ENCODE data around the gene DACT3. TPM values are rescaled to one million over a fixed set of nuclear protein-coding genes. Genes with fewer than 3 reads are reported as not detected.

Gene DACT3
- total and polyA plus RNA-seq, 2 of the 13 experiments (the other 11 are each of a cell fraction or from before 2014, with no cell fraction given) = 0.04 TPM; not detected in 1

GRCh38 chr19:46600384-46601317, 60.3 kb downstream of the DACT3 start (continued):
- TF ChIP-seq ZNF749 (CRISPR knock-in tag; IDR thresholded peaks at IDR 0.05; ENCODE audit: borderline replicate concordance) (peak; percentile 36; the same call in 1 of the 2 replicates), ZNF703 (CRISPR knock-in tag; IDR thresholded peaks at IDR 0.05; ENCODE audit: borderline replicate concordance) (no peak; the same call in 1 of the 2 replicates), ZC3H4 (CRISPR knock-in tag; IDR thresholded peaks at IDR 0.05; ENCODE audit: borderline replicate concordance) (no peak), ZSCAN21 (CRISPR knock-in tag; IDR thresholded peaks at IDR 0.05; ENCODE audit: borderline replicate concordance) (no peak), MLX (CRISPR knock-in tag; IDR thresholded peaks at IDR 0.05) (no peak), ADNP (CRISPR knock-in tag; IDR thresholded peaks at IDR 0.05) (no peak), ZBTB1 (CRISPR knock-in tag; IDR thresholded peaks at IDR 0.05; ENCODE audit: borderline replicate concordance) (no peak), SMYD3 (CRISPR knock-in tag; IDR thresholded peaks at IDR 0.05) (no peak), ZNF12 (CRISPR knock-in tag; IDR thresholded peaks at IDR 0.05) (no peak), BHLHE40 (IDR thresholded peaks at IDR 0.05; ENCODE audit: low read length) (peak; percentile 96), MTF1 (CRISPR knock-in tag; IDR thresholded peaks at IDR 0.05) (no peak), AGO1 (IDR thresholded peaks at IDR 0.05; ENCODE audit: low read depth, low read length, poor library complexity, severe bottlenecking) (no peak), ATF3 (CRISPR knock-in tag; IDR thresholded peaks at IDR 0.05) (no peak; the same call in 1 of the 2 replicates), PHF21A (CRISPR knock-in tag; IDR thresholded peaks at IDR 0.05) (peak; percentile 93), KDM1A (CRISPR knock-in tag; IDR thresholded peaks at IDR 0.05) (no peak), NFE2L1 (CRISPR knock-in tag; IDR thresholded peaks at IDR 0.05; ENCODE audit: borderline replicate concordance) (no peak), ATAD3A (CRISPR knock-in tag; IDR thresholded peaks at IDR 0.05) (peak; percentile 80; the same call in 1 of the 2 replicates), MXD1 (CRISPR knock-in tag; IDR thresholded peaks at IDR 0.05) (no peak), FOXK2 (IDR thresholded peaks at IDR 0.05) (peak; percentile 99), HIC2 (CRISPR knock-in tag; IDR thresholded peaks at IDR 0.05; ENCODE audit: low read depth) (no peak), EHMT2 (IDR thresholded peaks at IDR 0.05; ENCODE audit: borderline replicate concordance, low read depth, low read length) (no peak; the same call in 1 of the 2 replicates), CHD4 (IDR thresholded peaks at IDR 0.05; ENCODE audit: borderline replicate concordance, low read length) (peak; percentile 90), HDAC6 (IDR thresholded peaks at IDR 0.05; ENCODE audit: low read depth, low read length) (no peak), MED8 (CRISPR knock-in tag; IDR thresholded peaks at IDR 0.05; ENCODE audit: insufficient replicate concordance) (no peak), GATA4 (IDR thresholded peaks at IDR 0.05; ENCODE audit: borderline replicate concordance, low read depth) (no peak; the same call in 1 of the 2 replicates), FOXA1 (IDR thresholded peaks at IDR 0.05) (no peak), FOXA1 (CRISPR knock-in tag; IDR thresholded peaks at IDR 0.05) (peak; percentile 40; the same call in 1 of the 2 replicates), TSC22D2 (CRISPR knock-in tag; IDR thresholded peaks at IDR 0.05; ENCODE audit: borderline replicate concordance) (0 out of 2 replicates have a peak, but pooled peaks have one; percentile 52), ZNF556 (CRISPR knock-in tag; IDR thresholded peaks at IDR 0.05; ENCODE audit: borderline replicate concordance) (no peak)

All from HepG2 (cell line).